Stimulated activated effector memory CD8-positive, alpha-beta T cell treated with anti-CD3 and anti-CD28 coated beads, Interleukin-12 subunit alpha, Interleukin-12 subunit beta, amount 100 ng/mL, for 72 hours (primary cell): ENCODE results near the gene NCOA5.

Experiments used
- ATAC-seq: fragments of 150-1000 bp; cut with Tn5 transposase; 2 replicates; pipeline ENCODE4 v1.10.0; 2021
- DNase-seq, 2 donors: peaks; one replicate each; pipeline ENCODE4 v3.0.0; 2021 to 2022; ENCODE audit warnings: low spot score in 2 of 2
- H3K27ac Mint-ChIP-seq: one replicate; pipeline ENCODE4 v1.8.0; 2022; ENCODE audit warnings: mild to moderate bottlenecking, mixed read lengths
- H3K36me3 Mint-ChIP-seq: one replicate; pipeline ENCODE4 v1.8.0; 2022; ENCODE audit warnings: mild to moderate bottlenecking, mixed read lengths
- H3K4me1 Mint-ChIP-seq: one replicate; pipeline ENCODE4 v1.8.0; 2022; ENCODE audit warnings: mixed read lengths
- H3K4me3 Mint-ChIP-seq: one replicate; pipeline ENCODE4 v1.8.0; 2022; ENCODE audit warnings: mild to moderate bottlenecking, mixed read lengths
- H3K9me3 Mint-ChIP-seq: one replicate; pipeline ENCODE4 v1.8.0; 2022; ENCODE audit warnings: mixed read lengths

NCOA5 gene

GRCh38 chr20:46085179-46085851 is 4.4 kb downstream of the NCOA5 start:
- DNase-seq (no peak), ATAC-seq (no peak)
- Mint-ChIP-seq H3K27ac (no peak overlapping the region), H3K9me3 (no peaks in the 10 kb centered on the region), H3K4me1 (peaks cover 63% of the 10 kb centered on the region), H3K36me3 (peaks cover 28% of the 10 kb centered on the region), H3K4me3 (no peak overlapping the region)

GRCh38 chr20:46084805-46085178 is 5.0 kb downstream of the NCOA5 start:
- H3K4me1 Mint-ChIP-seq: peaks cover 58% of the 10 kb centered on the region
- no peaks in the 10 kb centered on the region for H3K9me3 Mint-ChIP-seq
- H3K36me3 Mint-ChIP-seq: peaks cover 28% of the 10 kb centered on the region
- DNase-seq (no peak), ATAC-seq (no peak)
- H3K27ac Mint-ChIP-seq: no peak overlapping the region
- H3K4me3 Mint-ChIP-seq: no peak overlapping the region

GRCh38 chr20:46083531-46084061 is 6.2 kb downstream of the NCOA5 start:
- ATAC-seq: no peak
- no peak overlapping the region for H3K4me3 Mint-ChIP-seq

GRCh38 chr20:46083101-46083500 is 6.7 kb downstream of the NCOA5 start:
- H3K36me3 Mint-ChIP-seq: peaks cover 30% of the 10 kb centered on the region
- H3K9me3 Mint-ChIP-seq: no peaks in the 10 kb centered on the region
- H3K27ac Mint-ChIP-seq: no peak overlapping the region
- H3K4me1 Mint-ChIP-seq: peaks cover 55% of the 10 kb centered on the region
- no peak for DNase-seq
- no peak overlapping the region for H3K4me3 Mint-ChIP-seq
- ATAC-seq: no peak

More at GRCh38 chr20:46083531-46084061, 6.2 kb downstream of the NCOA5 start:
- Mint-ChIP-seq H3K27ac (no peak overlapping the region), H3K4me1 (peaks cover 58% of the 10 kb centered on the region), H3K36me3 (peaks cover 30% of the 10 kb centered on the region), H3K9me3 (no peaks in the 10 kb centered on the region)
- no peak for DNase-seq

- Mint-ChIP-seq H3K9me3 (no peaks in the 10 kb centered on the region), H3K27ac (no peak overlapping the region), H3K4me1 (peaks cover 38% of the 10 kb centered on the region), H3K36me3 (peaks cover 17% of the 10 kb centered on the region), H3K4me3 (no peak overlapping the region)
- no peak for ATAC-seq
- no peak for DNase-seq
Observed at GRCh38 chr20:46081074-46081473, 8.7 kb downstream of the NCOA5 start.

- Mint-ChIP-seq H3K4me1 (peaks cover 27% of the 10 kb centered on the region), H3K9me3 (no peaks in the 10 kb centered on the region), H3K36me3 (peaks cover 16% of the 10 kb centered on the region), H3K27ac (no peak overlapping the region), H3K4me3 (no peak overlapping the region)
- DNase-seq (no peak), ATAC-seq (no peak)
Observed at GRCh38 chr20:46078954-46079353, 10.8 kb downstream of the NCOA5 start.

- H3K36me3 Mint-ChIP-seq: peaks cover 16% of the 10 kb centered on the region
- no peak overlapping the region for H3K27ac Mint-ChIP-seq
- peaks cover 19% of the 10 kb centered on the region for H3K4me1 Mint-ChIP-seq
- H3K9me3 Mint-ChIP-seq: no peaks in the 10 kb centered on the region
- DNase-seq: no peak
- no peak overlapping the region for H3K4me3 Mint-ChIP-seq
- ATAC-seq: no peak
Observed at GRCh38 chr20:46077642-46078305, 12.0 kb downstream of the NCOA5 start.

GRCh38 chr20:46076806-46077205 is 13.0 kb downstream of the NCOA5 start:
- ATAC-seq: no peak
- Mint-ChIP-seq H3K27ac (no peak overlapping the region), H3K4me1 (peaks cover 12% of the 10 kb centered on the region), H3K4me3 (no peak overlapping the region), H3K9me3 (no peaks in the 10 kb centered on the region), H3K36me3 (peaks cover 16% of the 10 kb centered on the region)
- no peak for DNase-seq

GRCh38 chr20:46074006-46074405 is 15.8 kb downstream of the NCOA5 start:
- H3K27ac Mint-ChIP-seq: no peak overlapping the region
- ATAC-seq: no peak

GRCh38 chr20:46073443-46073842 is 16.3 kb downstream of the NCOA5 start:
- Mint-ChIP-seq H3K4me3 (no peak overlapping the region), H3K27ac (no peak overlapping the region), H3K4me1 (peaks cover 8% of the 10 kb centered on the region), H3K36me3 (peaks cover 7% of the 10 kb centered on the region), H3K9me3 (no peaks in the 10 kb centered on the region)
- ATAC-seq: no peak
- no peak for DNase-seq

More at GRCh38 chr20:46074006-46074405, 15.8 kb downstream of the NCOA5 start:
- H3K9me3 Mint-ChIP-seq: no peaks in the 10 kb centered on the region
- no peak overlapping the region for H3K4me3 Mint-ChIP-seq
- DNase-seq: no peak
- H3K4me1 Mint-ChIP-seq: peaks cover 8% of the 10 kb centered on the region
- H3K36me3 Mint-ChIP-seq: peaks cover 10% of the 10 kb centered on the region

- DNase-seq (no peak), ATAC-seq (no peak)
- no peaks in the 10 kb centered on the region for H3K9me3 Mint-ChIP-seq
Observed at GRCh38 chr20:46073024-46073423, 16.7 kb downstream of the NCOA5 start.

GRCh38 chr20:46071573-46071972 is 18.2 kb downstream of the NCOA5 start:
- ATAC-seq: no peak
- Mint-ChIP-seq H3K4me1 (peaks cover 8% of the 10 kb centered on the region), H3K9me3 (no peaks in the 10 kb centered on the region), H3K36me3 (peaks cover 7% of the 10 kb centered on the region), H3K27ac (no peak overlapping the region), H3K4me3 (no peak overlapping the region)
- DNase-seq: no peak

More at GRCh38 chr20:46073024-46073423, 16.7 kb downstream of the NCOA5 start:
- Mint-ChIP-seq H3K4me3 (no peak overlapping the region), H3K27ac (no peak overlapping the region), H3K4me1 (peaks cover 8% of the 10 kb centered on the region), H3K36me3 (peaks cover 7% of the 10 kb centered on the region)

- no peak overlapping the region for H3K4me3 Mint-ChIP-seq
- no peaks in the 10 kb centered on the region for H3K9me3 Mint-ChIP-seq
- ATAC-seq: no peak
- DNase-seq: no peak
- no peak overlapping the region for H3K27ac Mint-ChIP-seq
- peaks cover 13% of the 10 kb centered on the region for H3K4me1 Mint-ChIP-seq
- H3K36me3 Mint-ChIP-seq: peaks cover 7% of the 10 kb centered on the region
Observed at GRCh38 chr20:46070215-46070900, 19.4 kb downstream of the NCOA5 start.

- Mint-ChIP-seq H3K27ac (no peak overlapping the region), H3K9me3 (no peaks in the 10 kb centered on the region), H3K4me3 (no peak overlapping the region), H3K36me3 (no peaks in the 10 kb centered on the region), H3K4me1 (peaks cover 49% of the 10 kb centered on the region)
- no peak for ATAC-seq
- no peak for DNase-seq
Observed at GRCh38 chr20:46065691-46066090, 24.1 kb downstream of the NCOA5 start.

GRCh38 chr20:46065006-46065405 is 24.8 kb downstream of the NCOA5 start:
- Mint-ChIP-seq H3K4me1 (peaks cover 56% of the 10 kb centered on the region), H3K4me3 (no peak overlapping the region), H3K27ac (peak overlapping the region; percentile 94), H3K36me3 (no peaks in the 10 kb centered on the region), H3K9me3 (no peaks in the 10 kb centered on the region)
- no peak for ATAC-seq
- DNase-seq: peak in 1 of 2 donors; percentile 35
